ENCODE data around the gene SHISAL1.

SHISAL1 gene

DNA sequence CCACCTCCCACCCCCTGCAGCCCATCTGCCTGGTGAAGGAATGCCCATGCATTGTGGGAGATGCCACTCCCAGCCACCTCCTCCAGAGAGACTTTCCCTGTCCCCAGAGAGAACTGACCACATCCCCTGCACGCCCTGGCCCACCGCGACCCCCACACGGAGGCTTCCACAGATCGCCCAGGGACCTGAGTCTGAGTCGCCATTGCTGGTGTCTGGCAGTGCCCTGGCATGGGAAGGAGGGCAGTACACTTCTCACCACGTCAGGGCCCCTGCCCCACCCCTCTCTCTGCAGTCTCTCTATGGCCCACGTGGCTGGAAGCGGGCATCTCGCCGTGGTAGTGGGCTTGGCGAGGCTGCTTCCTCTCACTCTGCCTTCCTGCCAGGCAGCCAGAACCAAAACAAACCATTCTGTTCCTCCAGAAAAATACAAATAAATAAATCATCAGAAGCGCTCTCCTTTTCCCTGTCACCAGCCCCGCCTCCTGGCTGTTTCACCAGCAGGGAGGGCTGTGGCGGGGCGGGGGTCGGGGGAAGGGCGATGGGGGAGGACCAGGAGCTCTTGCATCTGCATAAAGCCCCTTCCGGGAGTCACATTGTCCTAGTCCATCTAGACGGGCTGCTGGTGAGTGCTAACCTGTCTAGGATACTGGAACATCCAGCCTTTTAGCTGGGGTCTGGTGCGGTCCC lies 20.9 kb downstream of the SHISAL1 start:
- no peak overlapping the region for H3K4me3 Mint-ChIP-seq
- peaks cover 63% of the 10 kb centered on the region for H3K4me1 Mint-ChIP-seq
- H3K27ac Mint-ChIP-seq = peak overlapping the region; percentile 39
- peaks cover 21% of the 10 kb centered on the region for H3K9me3 Mint-ChIP-seq
- TF ChIP-seq, protein P1, sequence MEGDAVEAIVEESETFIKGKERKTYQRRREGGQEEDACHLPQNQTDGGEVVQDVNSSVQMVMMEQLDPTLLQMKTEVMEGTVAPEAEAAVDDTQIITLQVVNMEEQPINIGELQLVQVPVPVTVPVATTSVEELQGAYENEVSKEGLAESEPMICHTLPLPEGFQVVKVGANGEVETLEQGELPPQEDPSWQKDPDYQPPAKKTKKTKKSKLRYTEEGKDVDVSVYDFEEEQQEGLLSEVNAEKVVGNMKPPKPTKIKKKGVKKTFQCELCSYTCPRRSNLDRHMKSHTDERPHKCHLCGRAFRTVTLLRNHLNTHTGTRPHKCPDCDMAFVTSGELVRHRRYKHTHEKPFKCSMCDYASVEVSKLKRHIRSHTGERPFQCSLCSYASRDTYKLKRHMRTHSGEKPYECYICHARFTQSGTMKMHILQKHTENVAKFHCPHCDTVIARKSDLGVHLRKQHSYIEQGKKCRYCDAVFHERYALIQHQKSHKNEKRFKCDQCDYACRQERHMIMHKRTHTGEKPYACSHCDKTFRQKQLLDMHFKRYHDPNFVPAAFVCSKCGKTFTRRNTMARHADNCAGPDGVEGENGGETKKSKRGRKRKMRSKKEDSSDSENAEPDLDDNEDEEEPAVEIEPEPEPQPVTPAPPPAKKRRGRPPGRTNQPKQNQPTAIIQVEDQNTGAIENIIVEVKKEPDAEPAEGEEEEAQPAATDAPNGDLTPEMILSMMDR (IDR thresholded peaks at IDR 0.05) = no peak
- H3K36me3 Mint-ChIP-seq (ENCODE audit: low read depth) = peaks cover 12% of the 10 kb centered on the region
- H3K27me3 Mint-ChIP-seq (ENCODE audit: low read depth, poor library complexity) = no peaks in the 10 kb centered on the region
- peak; percentile 73 for DNase-seq

DNA sequence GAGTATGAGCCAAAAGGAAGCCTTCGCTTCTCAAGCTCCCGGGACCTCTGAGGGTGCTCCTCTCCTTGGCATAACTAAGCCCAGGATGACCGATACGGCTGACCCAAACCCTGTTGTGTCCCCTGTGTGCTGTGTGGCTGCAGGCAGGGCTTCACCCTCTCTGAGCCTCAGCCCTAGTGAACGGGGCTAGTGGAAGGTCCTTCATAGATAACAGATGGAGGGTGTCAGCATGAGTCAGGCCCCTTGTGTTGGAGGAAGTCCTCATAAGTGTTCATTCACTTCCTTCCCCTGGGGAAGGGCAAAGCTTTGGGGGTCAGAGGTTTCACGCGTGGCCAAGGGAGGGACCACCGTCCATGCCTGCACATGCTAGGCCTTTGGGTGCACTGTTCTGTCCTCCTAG lies 21.5 kb downstream of the SHISAL1 start:
- Mint-ChIP-seq H3K4me3 (no peak overlapping the region), H3K27me3 (ENCODE audit: low read depth, poor library complexity) (no peaks in the 10 kb centered on the region), H3K36me3 (ENCODE audit: low read depth) (peaks cover 12% of the 10 kb centered on the region), H3K27ac (no peak overlapping the region), H3K9me3 (peaks cover 21% of the 10 kb centered on the region), H3K4me1 (peaks cover 63% of the 10 kb centered on the region)
- TF ChIP-seq, protein P1 (IDR thresholded peaks at IDR 0.05) = no peak
- no peak for DNase-seq

DNA sequence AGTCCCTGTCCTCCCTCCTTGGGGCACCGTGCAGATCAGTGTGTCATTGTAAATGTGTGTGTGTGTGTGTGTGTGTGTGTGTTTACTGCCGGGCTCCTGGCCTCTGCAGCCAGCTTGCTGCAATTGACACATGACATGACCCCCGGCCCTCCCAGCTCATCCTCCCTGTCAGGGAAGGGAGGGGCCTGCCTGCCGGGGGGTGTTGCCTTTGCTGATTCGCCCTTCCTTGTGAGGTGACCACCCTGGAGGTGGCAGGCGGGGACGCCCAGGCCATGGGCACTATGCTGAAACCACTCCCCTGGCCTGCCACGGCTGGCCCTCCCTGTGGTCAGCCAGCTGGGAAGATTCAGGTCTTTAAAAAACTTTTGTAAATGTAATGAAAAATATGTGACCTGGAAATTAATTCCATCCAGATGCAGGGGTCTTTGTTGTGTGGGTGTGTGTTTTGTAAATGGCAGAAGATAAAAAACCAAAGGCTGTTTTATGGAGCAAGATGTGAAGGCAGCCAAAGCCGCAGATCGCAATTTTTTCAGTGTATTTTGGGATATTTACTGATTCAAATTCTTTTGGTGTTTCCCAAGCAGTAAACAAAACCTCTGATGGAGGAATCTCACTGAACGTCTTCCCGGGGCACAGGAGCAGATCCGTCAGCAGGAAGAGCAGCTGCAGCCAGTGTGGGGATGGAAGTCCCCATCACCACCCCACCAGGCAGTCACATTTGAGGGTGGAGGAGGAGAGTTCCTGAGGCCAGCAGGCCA lies 23.2 kb downstream of the SHISAL1 start:
- peaks cover 9% of the 10 kb centered on the region for H3K9me3 Mint-ChIP-seq
- peak overlapping the region; percentile 52 for H3K27ac Mint-ChIP-seq
- peaks cover 78% of the 10 kb centered on the region for H3K4me1 Mint-ChIP-seq
- H3K27me3 Mint-ChIP-seq (ENCODE audit: low read depth, poor library complexity) = peaks cover under 1% of the 10 kb centered on the region
- TF ChIP-seq, protein P1 (IDR thresholded peaks at IDR 0.05) = no peak
- H3K4me3 Mint-ChIP-seq = peak overlapping the region; percentile 22
- DNase-seq = peak; percentile 76
- H3K36me3 Mint-ChIP-seq (ENCODE audit: low read depth) = peaks cover 7% of the 10 kb centered on the region

DNA sequence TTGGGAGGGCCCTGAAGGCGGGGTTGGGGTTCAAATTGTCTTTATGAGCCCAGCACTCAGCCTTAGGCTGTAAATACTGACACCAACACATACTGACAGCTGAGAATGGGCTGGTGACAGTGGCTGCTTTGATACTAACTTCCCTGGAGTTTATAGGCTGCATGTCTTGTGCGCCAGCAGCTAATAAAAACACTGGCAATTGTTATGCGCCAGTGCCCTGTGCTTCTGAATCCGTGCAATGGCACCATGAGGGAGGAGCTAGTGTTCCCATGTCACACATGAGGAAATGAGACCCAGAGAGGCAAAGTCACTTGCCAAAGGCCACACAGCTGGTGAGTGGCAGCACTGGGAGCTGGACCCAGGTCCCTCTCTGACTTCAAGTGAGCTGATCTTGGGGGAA lies 23.8 kb downstream of the SHISAL1 start:
- H3K4me1 Mint-ChIP-seq = peaks cover 80% of the 10 kb centered on the region
- H3K36me3 Mint-ChIP-seq (ENCODE audit: low read depth) = peaks cover 1% of the 10 kb centered on the region
- peaks cover 2% of the 10 kb centered on the region for H3K9me3 Mint-ChIP-seq
- peaks cover 2% of the 10 kb centered on the region for H3K27me3 Mint-ChIP-seq (ENCODE audit: low read depth, poor library complexity)
- H3K27ac Mint-ChIP-seq = peak overlapping the region; percentile 41
- H3K4me3 Mint-ChIP-seq = no peak overlapping the region
- TF ChIP-seq, protein P1 (IDR thresholded peaks at IDR 0.05) = no peak
- DNase-seq = no peak

DNA sequence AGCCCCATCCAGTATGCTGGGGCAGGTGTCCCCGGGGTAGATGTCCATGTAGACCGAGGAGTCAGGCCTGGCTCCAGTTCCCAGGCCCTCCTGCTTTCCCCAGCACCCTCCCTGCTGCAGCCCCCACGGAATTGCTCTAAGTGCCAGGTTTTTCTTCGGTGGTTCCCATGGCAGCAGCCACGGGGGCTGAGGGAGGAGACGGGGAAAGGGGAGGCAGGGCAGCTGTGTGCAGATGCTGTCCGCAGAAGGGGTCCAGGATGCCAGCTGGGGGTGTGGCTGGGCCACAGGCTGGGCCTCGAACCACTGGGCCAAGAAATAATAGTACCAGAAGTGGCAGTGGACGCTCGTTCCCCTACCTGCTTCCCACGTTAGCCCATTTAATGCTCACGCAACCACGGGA lies 25.0 kb downstream of the SHISAL1 start:
- Mint-ChIP-seq H3K4me1 (peaks cover 81% of the 10 kb centered on the region), H3K4me3 (no peak overlapping the region), H3K27me3 (ENCODE audit: low read depth, poor library complexity) (peaks cover 8% of the 10 kb centered on the region), H3K36me3 (ENCODE audit: low read depth) (no peaks in the 10 kb centered on the region), H3K27ac (no peak overlapping the region), H3K9me3 (no peaks in the 10 kb centered on the region)
- TF ChIP-seq, protein P1 (IDR thresholded peaks at IDR 0.05) = no peak
- DNase-seq = no peak

Data from nephron progenitor cell (in vitro differentiated cells).